IMR-90 (cell line): ENCODE data around the gene RGSL1. TPM values are rescaled to one million over a fixed set of nuclear protein-coding genes. Genes with fewer than 3 reads are reported as not detected.

Experiments used
- ATAC-seq: fragments of 200-7000 bp; cut with Tn5 transposase; 2 replicates; pipeline ENCODE4 v1.9.1; 2020; ENCODE audit warnings: low read depth, mild to moderate bottlenecking, moderate library complexity
- BruUV-seq: library from RNA; stranded (reverse); fragments of 400-500 nt; replicated peaks from 2 replicates; lab custom pipeline; 2021; lab: Mats Ljungman, UMichigan
- CTCF ChIA-PET: fragments of 300-600 bp; formaldehyde crosslinking; extraction: SDS; loops from one replicate; lab custom pipeline; 2021; ENCODE audit warnings: antibody characterized with exemption; lab: Yijun Ruan, JAX
- POLR2A ChIA-PET: fragments of 300-600 bp; sonication (Branson Sonifier 250); formaldehyde crosslinking; loops from one replicate; lab custom pipeline; 2022; ENCODE audit warnings: antibody characterized with exemption; ENCODE audit not compliant: unreplicated experiment; lab: Charles Lee
- DNase-seq: peaks from one replicate; pipeline ENCODE4 v3.0.0; 2013
- H2AFZ ChIP-seq: replicated peaks from 2 replicates; pipeline ENCODE3; 2013; ENCODE audit warnings: low read length, mild to moderate bottlenecking; ENCODE audit not compliant: poor library complexity
- H2AK5ac ChIP-seq: 2 replicates; pipeline ENCODE4 v1.6.1; 2013; ENCODE audit warnings: low read depth, low read length, inconsistent platforms
- H2AK9ac ChIP-seq: replicated peaks from 2 replicates; pipeline ENCODE3; 2013; ENCODE audit warnings: mild to moderate bottlenecking, low read depth, low read length, moderate library complexity; ENCODE audit not compliant: poor library complexity
- H2BK120ac ChIP-seq: 2 replicates; pipeline ENCODE4 v1.6.1; 2013; ENCODE audit warnings: low read depth, low read length, inconsistent platforms
- H2BK15ac ChIP-seq: 3 replicates; pipeline ENCODE4 v1.6.1; 2013; ENCODE audit warnings: low read depth, low read length, inconsistent platforms
- H2BK20ac ChIP-seq: 2 replicates; pipeline ENCODE4 v1.6.1; 2013; ENCODE audit warnings: low read depth, mild to moderate bottlenecking, inconsistent platforms, low read length, moderate library complexity
- H2BK5ac ChIP-seq: 2 replicates; pipeline ENCODE4 v1.6.1; 2013; ENCODE audit warnings: mild to moderate bottlenecking, low read depth, low read length, inconsistent platforms; ENCODE audit not compliant: poor library complexity, severe bottlenecking
- H3K14ac ChIP-seq: replicated peaks from 2 replicates; pipeline ENCODE4 v1.6.1; 2013; ENCODE audit warnings: low read depth, low read length, inconsistent platforms
- H3K18ac ChIP-seq: 2 replicates; pipeline ENCODE4 v1.6.1; 2013; ENCODE audit warnings: low read depth, low read length, control low read depth
- H3K23ac ChIP-seq: 2 replicates; pipeline ENCODE4 v1.6.1; 2013; ENCODE audit warnings: low read depth, low read length, inconsistent platforms
- H3K27ac ChIP-seq: 2 replicates; pipeline ENCODE4 v1.5.1; 2013; ENCODE audit warnings: mild to moderate bottlenecking, control low read depth, low read length; ENCODE audit not compliant: insufficient read depth
- H3K27me3 ChIP-seq: 2 replicates; pipeline ENCODE4 v1.6.1; 2013; ENCODE audit warnings: low read length; ENCODE audit not compliant: control insufficient read depth, insufficient read depth
- H3K36me3 ChIP-seq: 2 replicates; pipeline ENCODE4 v1.6.1; 2013; ENCODE audit warnings: low read length, mixed read lengths; ENCODE audit not compliant: control insufficient read depth, insufficient read depth
- H3K4ac ChIP-seq: 2 replicates; pipeline ENCODE4 v1.6.1; 2013; ENCODE audit warnings: low read depth, low read length, inconsistent platforms
- H3K4me1 ChIP-seq: 2 replicates; pipeline ENCODE4 v1.6.1; 2013; ENCODE audit warnings: low read length, mixed read lengths; ENCODE audit not compliant: control insufficient read depth, insufficient read depth
- H3K4me2 ChIP-seq: 2 replicates; pipeline ENCODE4 v1.6.1; 2013; ENCODE audit warnings: low read depth, mild to moderate bottlenecking, control low read depth, low read length, moderate library complexity
- H3K4me3 ChIP-seq: 2 replicates; pipeline ENCODE4 v1.5.1; 2013; ENCODE audit warnings: low read depth, mild to moderate bottlenecking, control low read depth, low read length, moderate library complexity; ENCODE audit not compliant: insufficient read depth
- H3K56ac ChIP-seq: 2 replicates; pipeline ENCODE4 v1.6.1; 2013; ENCODE audit warnings: low read length, inconsistent platforms; ENCODE audit not compliant: insufficient read depth; ENCODE audit errors: extremely low read depth
- H3K79me1 ChIP-seq, 2 experiments: 2 replicates each; pipeline ENCODE4 v1.6.1; 2013; ENCODE audit warnings: low read length in 2 of 2, inconsistent platforms in 1 of 2, low read depth in 1 of 2
- H3K9ac ChIP-seq: 2 replicates; pipeline ENCODE4 v1.6.1; 2013; ENCODE audit warnings: low read depth, low read length, control low read depth
- H3K9me1 ChIP-seq: 2 replicates; pipeline ENCODE4 v1.6.1; 2013; ENCODE audit warnings: low read length, inconsistent platforms; ENCODE audit not compliant: insufficient read depth
- H3K9me3 ChIP-seq: 2 replicates; pipeline ENCODE4 v1.6.1; 2013; ENCODE audit warnings: low read length; ENCODE audit not compliant: control insufficient read depth, insufficient read depth
- H4K20me1 ChIP-seq: 2 replicates; pipeline ENCODE4 v1.6.1; 2013; ENCODE audit warnings: low read length, inconsistent platforms; ENCODE audit not compliant: insufficient read depth
- H4K5ac ChIP-seq: 2 replicates; pipeline ENCODE4 v1.6.1; 2013; ENCODE audit warnings: mild to moderate bottlenecking, low read depth, low read length, control low read depth
- H4K8ac ChIP-seq, 2 experiments: 2 replicates each; pipeline ENCODE4 v1.6.1; 2013; ENCODE audit warnings: low read depth in 2 of 2, low read length in 2 of 2, control low read depth in 1 of 2, inconsistent platforms in 1 of 2
- H4K91ac ChIP-seq: 2 replicates; pipeline ENCODE4 v1.6.1; 2013; ENCODE audit warnings: low read depth, low read length, inconsistent platforms; ENCODE audit not compliant: insufficient read depth
- CEBPB ChIP-seq: IDR thresholded peaks from 2 replicates; pipeline ENCODE4 v1.6.1; 2012; ENCODE audit warnings: low read depth, low read length, improper control_type of control experiment
- WGBS, 2 experiments: methylation state at CpG; one replicate each; pipeline versions ENCODE4 v1.1.5 to v1.1.7; 2013; ENCODE audit warnings: missing lambda C conversion rate in 2 of 2; ENCODE audit not compliant: insufficient read length in 1 of 2; ENCODE audit errors: extremely low coverage in 2 of 2; 5-methylcytosine and 5-hydroxymethylcytosine counted together
- dilution Hi-C: fragments of 300-500 bp; cut with HindIII; formaldehyde crosslinking; loops from one replicate; pipeline ENCODE4 v1.14.3; 2018; ENCODE audit warnings: low sequenced_read_pairs; ENCODE audit not compliant: unreplicated experiment
- in situ Hi-C: fragments of 300-500 bp; cut with MboI; formaldehyde crosslinking; loops from 3 replicates; pipeline ENCODE4 v1.14.3; 2019; ENCODE audit warnings: low sequenced_read_pairs, inconsistent platforms, mixed read lengths
- intact Hi-C: fragments of 100-400 bp; cut with micrococcal nuclease; formaldehyde crosslinking; loops from 2 replicates; pipeline ENCODE4 v1.10.0; 2022
- polyA plus RNA-seq, 3 experiments: library from polyadenylated mRNA; depleted of rRNA; stranded (reverse); fragments of >200 nt; gene quantifications; 2 replicates each; pipeline ENCODE4 v1.2.3, GENCODE V29; 2012; ENCODE audit warnings: low replicate concordance in 1 of 3
- total RNA-seq: library from RNA; depleted of rRNA; stranded (reverse); fragments of >200 nt; gene quantifications from 2 replicates; pipeline ENCODE4 v1.2.3, GENCODE V29; 2012

The RGSL1 gene
- total and polyA plus RNA-seq, 2 of the 4 experiments (the other 2 are of a cell fraction), result not detected

- intact Hi-C loops (loop anchor here (5.0 kb wide), 1 partner anchor 233 kb away; the partner anchor contains the start of gene DHX9), dilution Hi-C loops (no loop called here), in situ Hi-C loops (no loop called here)
- Histone ChIP-seq H3K79me1 (no peaks in the 10 kb centered on the region), H3K18ac (no peak within 1 kb of the TSS), H3K23ac (no peak within 1 kb of the TSS), H3K9ac (0 out of 2 replicates have a peak within 1 kb of the TSS, but pooled peaks have one; percentile 4), H3K9me3 (no peaks in the 10 kb centered on the region), H3K27me3 (peaks cover 13% of the 10 kb centered on the region), H3K4me2 (peak within 1 kb of the TSS; percentile 93), H3K9me1 (no peaks in the 10 kb centered on the region), H2BK15ac (no peak within 1 kb of the TSS), H2BK120ac (no peak within 1 kb of the TSS), H3K36me3 (no peaks in the 10 kb centered on the region), H3K4me1 (peaks cover 2% of the 10 kb centered on the region; the same call in 1 of the 2 replicates), H3K4me3 (peak within 1 kb of the TSS; percentile 28), H2AK9ac (peak within 1 kb of the TSS; percentile 19), H3K4ac (no peak within 1 kb of the TSS), H2BK5ac (no peak within 1 kb of the TSS), H3K14ac (no peak within 1 kb of the TSS; the same call in 1 of the 2 replicates), H4K91ac (no peak within 1 kb of the TSS), H2AFZ (peak within 1 kb of the TSS; percentile 91), H4K20me1 (no peaks in the 10 kb centered on the region), H4K5ac (no peak within 1 kb of the TSS), H3K27ac (no peak within 1 kb of the TSS), H2AK5ac (no peak within 1 kb of the TSS), H3K56ac (no peak within 1 kb of the TSS), H4K8ac (no peak within 1 kb of the TSS), H2BK20ac (no peak within 1 kb of the TSS)
- WGBS, 2 experiments, result 4% methylated on average over 10 of the region's 44 CpGs; no CpG with 5 or more reads in 1 of the 2 experiments
- ChIA-PET CTCF (interaction anchor here (0.9 to 1.9 kb wide), 5 partner anchors 9 to 182 kb away, joined by 3 to 8 read pairs (median 5); no protein-coding TSS in a partner anchor), POLR2A (no interaction called here)
- no TSS peak for BruUV-seq
- no peak for TF ChIP-seq CEBPB
- DNase-seq, result peak; percentile 62
- peak; percentile 99 for ATAC-seq
These were observed 154.5 kb downstream of the RGSL1 start, which contains the start of gene RGS16 for GRCh38 chr1:182604175-182605164. TSS of gene RGS16 (minus strand) at chr1:182604389. CDS start at chr1:182604259, 130 bp downstream.
